GM18909 (cell line): ENCODE data around the gene OTULIN.
A peak's percentile ranks its signal among the peaks of the same experiment; 100 is the strongest.

Source experiments
- ATAC-seq: cut with Tn5 transposase; IDR thresholded peaks from one replicate; pipeline ENCODE4 v1.9.1; 2021; ENCODE audit warnings: mild to moderate bottlenecking; ENCODE audit not compliant: unreplicated experiment, poor library complexity

OTULIN gene

GRCh38 chr5:14664270-14665100 is at the start of gene OTULIN:
OTULIN (plus strand) TSS chr5:14664718; CDS start chr5:14664826, 108 bp downstream.
- ATAC-seq, result peak; percentile 71

DNA sequence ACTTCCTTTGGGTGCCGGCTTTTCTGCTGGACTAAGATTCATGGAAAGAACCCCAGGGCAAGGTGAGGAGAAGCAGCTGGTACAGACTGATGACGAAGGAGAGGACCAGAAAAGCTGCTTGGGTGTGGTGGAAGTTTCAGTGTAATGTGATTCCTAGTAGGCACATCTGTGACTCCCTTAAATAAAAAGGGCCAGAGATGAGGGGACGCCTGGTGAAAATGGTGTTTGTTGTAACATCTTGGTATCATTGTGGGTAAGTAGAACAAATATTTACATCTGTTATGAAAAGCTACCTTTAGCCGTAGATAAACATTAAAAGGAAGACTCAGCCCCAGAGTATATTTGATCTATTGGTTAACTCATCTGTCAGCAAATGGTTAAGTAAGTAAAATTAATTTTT is 49.2 kb upstream of the OTULIN start:
- no peak for ATAC-seq

GRCh38 chr5:14617441-14617840 is 47.1 kb upstream of the OTULIN start:
- no peak for ATAC-seq

DNA sequence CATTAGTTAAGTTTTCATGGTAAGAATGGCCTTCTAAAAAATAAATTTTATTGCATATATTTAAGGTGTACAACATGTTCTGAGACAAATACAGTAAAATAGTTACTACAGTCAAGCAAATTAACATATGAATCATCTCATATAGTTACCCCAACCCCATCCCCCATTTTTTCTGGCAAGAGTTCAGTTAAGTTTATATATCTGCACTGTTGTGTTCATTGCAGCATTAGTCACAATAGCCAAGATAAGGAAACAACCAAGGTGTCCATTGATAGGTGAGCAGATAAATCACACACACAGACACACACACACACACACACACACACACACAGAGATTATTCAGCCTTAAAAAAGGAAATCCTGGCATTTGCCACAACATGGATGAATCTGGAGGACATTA is 37.2 kb upstream of the OTULIN start:
- ATAC-seq, result no peak

DNA sequence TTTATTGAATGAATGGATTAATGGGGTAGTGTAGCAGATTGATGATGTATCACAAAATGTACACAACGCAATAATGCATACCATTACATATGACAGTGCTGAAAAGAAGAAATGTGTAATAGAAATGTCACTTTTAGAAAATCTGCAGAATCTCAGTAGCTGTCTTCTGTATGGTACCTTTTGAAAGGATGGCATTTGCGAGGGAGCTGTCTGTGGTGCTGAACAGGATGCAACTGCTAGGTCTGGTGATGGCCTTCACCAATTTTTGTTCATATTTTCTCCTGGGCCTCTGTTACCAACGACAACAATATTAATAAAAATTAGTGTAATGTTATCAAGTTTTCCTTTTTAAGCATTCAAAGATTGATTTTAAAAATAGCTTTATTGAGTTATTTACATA is 36.2 kb upstream of the OTULIN start:
- ATAC-seq, result no peak

DNA sequence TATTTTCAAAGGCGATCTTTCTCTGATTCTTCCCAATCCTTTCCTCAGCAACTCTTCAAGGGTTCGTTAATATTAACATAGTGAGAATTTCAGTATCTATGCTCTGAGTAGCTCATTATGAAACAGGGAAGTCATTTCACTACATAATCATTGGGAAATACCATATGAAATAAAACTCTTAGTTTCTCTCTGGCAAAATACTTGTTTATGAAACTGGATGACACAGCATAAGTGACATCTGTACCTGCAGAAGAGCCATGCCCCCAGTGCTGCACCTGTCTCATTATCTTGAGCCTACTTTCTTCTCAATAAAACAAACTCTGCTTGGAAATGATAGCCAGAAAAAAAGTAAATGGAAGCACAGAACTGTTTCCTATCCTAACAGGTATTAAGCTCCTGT is 33.8 kb upstream of the OTULIN start:
- no peak for ATAC-seq

DNA sequence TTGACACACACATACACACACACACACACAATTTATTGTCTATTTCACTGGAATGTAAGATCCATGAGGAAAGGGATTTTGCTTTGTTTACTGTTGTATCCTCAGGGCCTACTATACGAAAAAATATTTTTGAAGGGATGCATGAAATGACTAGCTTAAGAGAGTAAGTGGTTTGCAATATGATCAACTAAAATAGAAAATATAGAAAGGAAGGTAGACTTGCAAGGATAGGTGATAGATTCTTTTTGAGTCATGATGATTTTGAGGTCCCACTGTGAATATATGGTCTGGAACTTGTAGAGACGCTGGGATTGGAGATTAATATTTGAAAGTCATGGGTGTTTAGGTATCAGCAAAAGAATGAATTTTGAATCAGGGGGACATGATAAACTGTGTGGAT is 28.9 kb upstream of the OTULIN start:
- no peak for ATAC-seq

GRCh38 chr5:14640765-14641164 is 23.8 kb upstream of the OTULIN start:
- ATAC-seq, result no peak

DNA sequence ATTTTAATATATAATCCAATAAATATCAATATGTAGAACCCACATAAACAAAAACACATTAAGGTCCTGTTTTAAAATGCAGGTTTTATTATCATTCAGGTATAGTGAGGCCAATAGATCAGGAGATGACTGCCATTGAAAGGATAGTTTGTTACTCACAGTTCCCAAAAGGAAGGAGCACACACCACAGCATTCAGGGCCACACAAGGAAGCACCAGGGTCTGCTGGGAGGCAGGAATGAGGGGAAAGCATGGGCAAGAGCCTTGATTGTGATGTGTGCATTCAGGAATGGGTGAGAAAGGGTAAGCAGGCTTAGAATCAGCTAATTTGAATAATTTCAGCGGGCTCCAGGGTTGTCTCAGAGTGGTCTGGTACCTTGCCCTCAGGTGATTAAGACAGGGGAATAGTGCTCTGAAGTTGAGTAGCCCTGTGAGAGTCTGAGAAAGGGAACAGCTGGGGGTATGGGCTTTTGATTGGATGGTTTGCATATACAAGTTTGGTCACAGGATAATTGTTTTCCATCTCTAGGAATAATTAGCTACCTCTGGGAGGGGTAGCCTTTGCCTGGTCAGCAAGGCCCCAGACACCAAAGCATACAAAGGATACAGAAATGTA is 19.8 kb upstream of the OTULIN start:
- ATAC-seq, result no peak

- ATAC-seq, result no peak
Measured at GRCh38 chr5:14650052-14650451, 14.5 kb upstream of the OTULIN start.

DNA sequence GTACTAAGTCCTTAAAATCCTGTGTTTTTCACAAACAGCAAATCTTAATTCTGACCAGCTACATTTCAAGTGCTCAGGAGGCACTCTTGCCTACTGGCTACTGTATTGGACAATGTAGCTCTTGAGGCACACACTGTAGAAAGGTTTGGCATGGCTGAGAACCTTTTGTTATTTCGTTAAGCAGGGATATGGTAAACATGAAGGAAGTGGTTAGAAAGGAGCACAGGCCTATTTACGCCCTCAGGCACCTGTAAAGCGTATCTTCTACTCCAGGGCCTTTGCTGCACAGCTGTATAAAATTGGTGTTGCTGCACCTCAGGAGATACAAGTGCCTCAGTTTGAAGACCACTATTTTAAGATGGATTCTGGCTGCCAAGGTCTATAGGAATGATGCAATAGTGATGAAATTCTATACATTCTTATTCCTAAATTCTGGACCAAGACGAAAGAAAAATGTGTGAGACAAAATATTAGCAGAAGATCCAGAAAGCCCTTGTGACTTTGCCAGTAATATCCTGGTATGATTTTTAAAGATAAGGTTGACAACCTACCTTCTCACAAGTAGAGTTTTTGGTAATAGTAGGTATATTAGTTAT is 9.3 kb upstream of the OTULIN start:
- ATAC-seq, result no peak

- ATAC-seq, result no peak
Measured at GRCh38 chr5:14656898-14657297, 7.6 kb upstream of the OTULIN start.

- ATAC-seq, result no peak
Measured at GRCh38 chr5:14659821-14660607, 4.5 kb upstream of the OTULIN start.

DNA sequence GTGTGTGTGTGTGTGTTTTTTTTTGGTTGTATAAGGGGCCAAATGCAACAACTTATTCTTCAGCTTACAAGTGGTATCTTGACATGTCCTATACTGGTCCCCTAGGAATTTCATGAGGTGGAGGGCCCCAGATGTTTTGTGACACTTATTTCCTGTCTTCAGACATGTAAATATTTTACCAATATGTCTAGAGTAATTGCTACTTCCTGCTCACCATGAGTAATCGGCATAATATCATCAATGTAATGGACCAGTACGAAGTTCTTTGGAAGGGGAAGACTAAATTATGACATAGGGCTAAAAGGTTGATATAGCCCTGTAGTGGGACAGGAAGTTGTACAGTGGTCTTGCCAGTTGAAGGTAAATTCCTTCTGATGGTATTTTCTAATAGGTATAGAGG is 3.7 kb upstream of the OTULIN start:
- no peak for ATAC-seq

DNA sequence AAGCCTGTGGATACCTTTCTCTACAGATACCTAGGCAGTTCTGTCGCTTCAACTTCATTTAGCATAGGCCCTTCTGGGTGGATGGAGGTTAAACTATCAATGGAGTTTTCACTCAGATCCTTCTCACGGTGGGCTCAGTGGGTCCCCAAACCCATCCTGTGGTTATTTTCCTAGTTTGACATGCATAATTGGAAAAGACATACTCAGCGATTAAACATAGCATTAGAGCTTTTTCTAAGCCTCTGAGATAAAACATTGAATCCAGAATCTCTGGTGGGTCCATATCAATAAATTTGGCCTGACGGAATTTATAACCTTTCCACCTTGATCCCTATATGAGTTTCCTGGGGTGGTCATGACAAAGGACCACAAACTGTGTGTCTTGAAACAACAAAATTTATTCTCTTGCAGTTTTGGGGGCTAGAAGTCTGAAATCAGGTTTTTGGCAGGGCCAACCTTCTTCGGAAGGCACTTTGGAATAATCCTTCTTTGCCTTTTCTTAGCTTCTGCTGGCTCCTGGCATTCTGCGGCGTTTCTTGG is 1.7 kb upstream of the OTULIN start:
- ATAC-seq, result no peak

DNA sequence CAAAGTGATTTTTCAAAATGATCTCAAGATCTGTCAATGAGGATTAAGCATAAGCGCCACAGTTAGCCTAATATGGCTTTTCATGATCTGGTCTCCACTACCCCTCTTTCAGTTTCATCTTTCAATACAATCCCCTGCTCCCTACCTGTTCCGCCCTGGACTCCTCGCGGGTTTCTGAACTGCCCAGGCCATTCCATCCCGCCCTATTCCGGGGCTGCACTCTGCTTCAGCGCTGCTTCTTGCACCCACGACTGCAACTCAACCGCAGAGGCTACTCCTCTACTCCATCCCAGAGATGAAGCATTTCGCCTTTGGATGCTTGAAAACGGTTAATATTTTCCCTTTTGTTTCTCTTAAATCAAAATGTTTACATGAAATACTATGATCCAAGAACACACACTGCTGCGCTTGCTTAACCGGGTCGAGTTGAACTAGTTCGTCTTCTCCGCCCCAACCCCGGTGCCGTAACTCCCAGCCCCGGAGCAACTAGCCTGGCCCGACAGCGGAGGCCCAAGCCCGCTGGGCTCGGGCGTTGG is 716 bp upstream of the OTULIN start:
- peak; percentile 26 for ATAC-seq

DNA sequence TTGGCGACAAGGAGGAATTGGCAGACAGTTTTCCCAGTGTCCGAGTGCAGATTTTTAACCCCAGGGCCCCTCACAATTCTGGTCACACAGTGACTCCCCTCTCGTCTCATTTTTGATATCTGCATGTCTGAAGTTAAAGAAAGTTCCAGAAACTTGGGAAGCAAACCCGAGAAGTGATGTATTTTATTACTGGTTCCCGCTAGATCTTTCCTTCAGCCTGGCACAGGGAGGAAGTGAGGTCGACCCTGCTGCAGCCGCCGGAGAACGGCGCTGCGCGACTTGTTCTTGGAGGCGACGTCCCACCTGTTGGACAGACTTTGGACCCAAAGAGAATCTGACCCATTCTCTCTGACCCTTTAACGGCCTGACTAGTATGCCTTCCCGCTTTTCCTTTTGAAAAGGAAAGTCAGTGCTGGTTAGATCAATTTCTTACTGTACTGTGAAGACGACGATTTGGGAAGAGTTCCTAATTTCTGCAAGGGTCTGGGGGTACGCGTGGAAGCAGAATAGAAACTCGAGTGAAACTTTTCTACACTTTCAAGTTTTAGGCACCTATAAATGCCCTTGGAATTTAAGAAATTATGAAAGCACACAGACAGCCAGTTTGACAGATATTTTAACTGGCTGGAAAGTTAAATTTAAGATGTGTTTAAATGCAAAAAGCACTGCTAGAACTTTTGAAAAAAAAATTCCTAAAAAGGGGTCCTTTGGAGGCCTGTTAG is 744 bp downstream of the OTULIN start:
- no peak for ATAC-seq

- ATAC-seq, result peak; percentile 44
Measured at GRCh38 chr5:14665949-14666348, 1.4 kb downstream of the OTULIN start.

- no peak for ATAC-seq
Measured at GRCh38 chr5:14666357-14666756, 1.8 kb downstream of the OTULIN start.

DNA sequence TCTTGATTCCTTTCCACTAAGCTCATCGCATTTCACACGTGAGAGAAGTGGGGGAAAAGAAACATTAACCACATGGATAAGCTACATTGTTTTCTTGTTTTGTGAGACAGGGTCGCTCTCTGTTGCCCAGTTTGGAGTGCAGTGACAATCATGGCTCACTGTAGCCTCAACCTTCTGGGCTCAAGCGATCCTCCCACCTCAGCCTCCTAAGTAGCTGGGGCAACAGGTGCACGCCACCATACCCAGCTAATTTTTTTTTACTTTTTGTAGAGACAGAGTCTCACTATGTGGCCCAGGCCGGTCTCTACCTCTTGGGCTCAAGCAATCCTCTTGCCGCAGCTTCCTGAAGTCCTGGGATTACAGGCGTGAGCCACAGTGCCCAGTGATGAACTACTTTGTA is 2.8 kb downstream of the OTULIN start:
- no peak for ATAC-seq
